Osteocyte (in vitro differentiated cells): ENCODE results near the gene RICTOR. TPM values are rescaled to one million over a fixed set of nuclear protein-coding genes. Genes with fewer than 3 reads are reported as not detected.

Experiments
- DNase-seq: peaks from one replicate; pipeline ENCODE4 v3.0.0; 2021; ENCODE audit warnings: mixed read lengths; ENCODE audit not compliant: unreplicated experiment; ENCODE audit errors: extremely low spot score
- H3K27ac Mint-ChIP-seq: one replicate; pipeline ENCODE4 v1.8.0; 2021; ENCODE audit warnings: mild to moderate bottlenecking, mixed read lengths; ENCODE audit not compliant: unreplicated experiment
- H3K27me3 Mint-ChIP-seq: one replicate; pipeline ENCODE4 v1.8.0; 2021; ENCODE audit warnings: mixed read lengths; ENCODE audit not compliant: unreplicated experiment
- H3K36me3 Mint-ChIP-seq: one replicate; pipeline ENCODE4 v1.8.0; 2021; ENCODE audit warnings: mixed read lengths; ENCODE audit not compliant: unreplicated experiment
- H3K4me1 Mint-ChIP-seq: one replicate; pipeline ENCODE4 v1.8.0; 2021; ENCODE audit warnings: mixed read lengths; ENCODE audit not compliant: unreplicated experiment
- H3K4me3 Mint-ChIP-seq: one replicate; pipeline ENCODE4 v1.8.0; 2021; ENCODE audit warnings: mild to moderate bottlenecking, moderate library complexity, mixed read lengths; ENCODE audit not compliant: unreplicated experiment
- H3K9me3 Mint-ChIP-seq: one replicate; pipeline ENCODE4 v1.8.0; 2021; ENCODE audit warnings: mixed read lengths; ENCODE audit not compliant: unreplicated experiment
- total RNA-seq: library from RNA; stranded (reverse); gene quantifications from 2 replicates; pipeline ENCODE4 v1.2.1, GENCODE V29; 2021
- TF ChIP-seq, protein P1 (sequence below): fragments of 200-600 bp; sonication (generic); IDR thresholded peaks from 2 replicates; pipeline ENCODE4 v1.5.0; 2021; ENCODE audit warnings: antibody characterized with exemption, mild to moderate bottlenecking, moderate library complexity

The RICTOR gene
- total RNA-seq, 1 donor from 2014 or later, result 31.2 TPM

DNA sequence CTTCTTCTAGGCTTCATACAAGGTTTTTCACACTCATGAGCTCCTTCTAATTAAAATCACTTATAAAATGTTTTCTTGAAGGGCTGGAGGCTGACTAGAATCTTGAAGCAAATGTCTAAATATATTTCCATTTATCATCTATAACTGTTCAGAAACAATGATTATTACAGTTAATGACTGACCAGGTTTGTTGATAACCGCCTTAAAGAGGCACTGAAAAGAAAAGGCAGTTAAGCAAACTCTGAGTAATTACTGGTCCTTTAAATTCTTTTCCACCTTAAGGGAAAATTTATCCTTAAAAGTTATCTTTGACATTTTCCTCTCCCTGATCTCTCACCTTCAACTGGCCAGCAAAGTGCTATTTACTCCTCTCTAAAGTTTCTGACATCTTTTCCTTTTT lies 43.2 kb downstream of the RICTOR start:
- H3K4me3 Mint-ChIP-seq, result no peak overlapping the region
- DNase-seq, result no peak
- peaks cover 17% of the 10 kb centered on the region for H3K36me3 Mint-ChIP-seq
- no peak overlapping the region for H3K27ac Mint-ChIP-seq
- TF ChIP-seq, protein P1, sequence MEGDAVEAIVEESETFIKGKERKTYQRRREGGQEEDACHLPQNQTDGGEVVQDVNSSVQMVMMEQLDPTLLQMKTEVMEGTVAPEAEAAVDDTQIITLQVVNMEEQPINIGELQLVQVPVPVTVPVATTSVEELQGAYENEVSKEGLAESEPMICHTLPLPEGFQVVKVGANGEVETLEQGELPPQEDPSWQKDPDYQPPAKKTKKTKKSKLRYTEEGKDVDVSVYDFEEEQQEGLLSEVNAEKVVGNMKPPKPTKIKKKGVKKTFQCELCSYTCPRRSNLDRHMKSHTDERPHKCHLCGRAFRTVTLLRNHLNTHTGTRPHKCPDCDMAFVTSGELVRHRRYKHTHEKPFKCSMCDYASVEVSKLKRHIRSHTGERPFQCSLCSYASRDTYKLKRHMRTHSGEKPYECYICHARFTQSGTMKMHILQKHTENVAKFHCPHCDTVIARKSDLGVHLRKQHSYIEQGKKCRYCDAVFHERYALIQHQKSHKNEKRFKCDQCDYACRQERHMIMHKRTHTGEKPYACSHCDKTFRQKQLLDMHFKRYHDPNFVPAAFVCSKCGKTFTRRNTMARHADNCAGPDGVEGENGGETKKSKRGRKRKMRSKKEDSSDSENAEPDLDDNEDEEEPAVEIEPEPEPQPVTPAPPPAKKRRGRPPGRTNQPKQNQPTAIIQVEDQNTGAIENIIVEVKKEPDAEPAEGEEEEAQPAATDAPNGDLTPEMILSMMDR, result no peak
- no peaks in the 10 kb centered on the region for H3K27me3 Mint-ChIP-seq
- peaks cover 12% of the 10 kb centered on the region for H3K4me1 Mint-ChIP-seq
- H3K9me3 Mint-ChIP-seq, result peaks cover 12% of the 10 kb centered on the region

DNA sequence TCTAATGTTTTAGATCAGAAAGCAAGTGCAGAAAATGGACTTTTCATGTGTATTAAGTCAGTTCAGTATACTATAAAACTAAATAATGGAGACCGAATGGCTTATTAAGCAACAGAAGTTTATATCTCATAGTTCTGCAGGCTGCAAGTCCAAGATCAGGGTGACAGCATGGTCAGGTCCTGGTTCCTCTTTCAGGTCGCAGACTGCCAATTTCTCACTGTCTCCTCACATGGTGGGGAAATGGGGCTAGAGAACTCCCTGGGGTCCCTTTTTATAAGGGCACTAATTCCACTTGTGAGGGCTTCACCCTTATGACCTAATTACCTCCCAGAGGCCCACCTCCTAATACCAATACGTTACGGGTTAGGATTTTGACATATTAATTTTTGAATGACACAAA lies 48.7 kb downstream of the RICTOR start:
- TF ChIP-seq, protein P1, result no peak
- no peak for DNase-seq
- Mint-ChIP-seq H3K4me3 (no peak overlapping the region), H3K27ac (no peak overlapping the region), H3K27me3 (no peaks in the 10 kb centered on the region), H3K9me3 (peaks cover 5% of the 10 kb centered on the region), H3K4me1 (peaks cover 13% of the 10 kb centered on the region), H3K36me3 (peaks cover 14% of the 10 kb centered on the region)

DNA sequence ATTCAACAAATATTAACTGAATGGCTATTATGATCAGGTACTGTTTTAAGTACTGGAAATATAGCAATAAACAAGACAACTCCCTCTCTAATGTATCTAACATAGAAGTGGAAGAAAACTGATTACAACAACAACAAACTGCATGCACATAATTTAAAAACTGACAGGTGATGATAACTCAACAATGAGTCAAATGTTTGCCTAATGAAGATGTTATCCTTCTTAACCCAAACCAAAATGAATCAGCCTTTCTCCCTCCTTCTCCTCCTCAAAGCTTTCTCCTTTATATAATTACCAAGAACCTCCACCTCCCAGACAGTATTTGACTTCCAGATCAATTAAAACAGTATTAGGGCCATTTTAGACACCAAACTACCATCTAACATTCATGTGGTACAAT lies 49.3 kb downstream of the RICTOR start:
- Mint-ChIP-seq H3K27me3 (no peaks in the 10 kb centered on the region), H3K4me3 (no peak overlapping the region), H3K36me3 (peaks cover 18% of the 10 kb centered on the region), H3K4me1 (peaks cover 13% of the 10 kb centered on the region), H3K27ac (no peak overlapping the region), H3K9me3 (peaks cover 5% of the 10 kb centered on the region)
- TF ChIP-seq, protein P1, result no peak
- DNase-seq, result no peak

DNA sequence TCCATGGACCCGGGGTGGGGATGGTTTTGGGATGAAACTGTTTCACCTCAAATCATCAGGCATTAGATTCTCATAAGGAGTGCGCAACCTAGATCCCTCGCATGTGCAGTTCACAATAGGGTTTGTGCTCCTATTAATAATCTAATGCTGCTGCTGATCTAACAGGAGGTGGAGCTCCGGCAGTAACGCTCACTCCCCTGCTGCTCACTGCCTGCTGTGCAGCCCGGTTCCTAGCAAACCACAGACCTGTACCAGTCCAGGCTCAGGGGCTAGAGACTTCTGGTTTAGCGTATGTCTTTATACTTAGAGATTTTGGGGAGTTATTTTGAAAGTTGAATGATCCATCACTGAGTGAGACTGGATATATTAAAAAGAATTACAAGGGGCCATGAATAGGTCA lies 50.2 kb downstream of the RICTOR start:
- no peak overlapping the region for H3K27ac Mint-ChIP-seq

DNA sequence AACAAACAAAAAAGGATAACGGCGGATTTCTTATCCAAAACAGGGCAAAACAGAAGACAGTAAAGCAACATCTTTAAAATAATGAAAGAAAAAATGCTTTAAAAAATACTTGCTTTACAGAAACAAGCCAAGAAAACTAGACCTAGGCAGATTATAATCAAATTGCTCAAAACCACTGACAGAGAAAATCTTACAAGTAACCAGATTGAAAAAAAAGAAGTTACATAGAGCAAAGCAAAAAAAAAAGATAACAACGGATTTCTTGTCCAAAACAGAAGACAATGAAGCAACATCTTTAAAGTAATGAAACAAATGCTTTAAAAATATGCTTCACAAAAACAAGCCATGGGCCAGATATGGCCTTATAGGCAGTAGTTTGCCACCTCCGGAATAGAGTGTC lies 51.1 kb downstream of the RICTOR start:
- H3K27ac Mint-ChIP-seq, result no peak overlapping the region

More for the DNA sequence above, 50.2 kb downstream of the RICTOR start:
- TF ChIP-seq, protein P1, result no peak
- peaks cover 5% of the 10 kb centered on the region for H3K9me3 Mint-ChIP-seq
- peaks cover 27% of the 10 kb centered on the region for H3K36me3 Mint-ChIP-seq
- no peaks in the 10 kb centered on the region for H3K27me3 Mint-ChIP-seq
- no peak for DNase-seq
- peaks cover 13% of the 10 kb centered on the region for H3K4me1 Mint-ChIP-seq
- H3K4me3 Mint-ChIP-seq, result no peak overlapping the region

More for the DNA sequence above, 51.1 kb downstream of the RICTOR start:
- Mint-ChIP-seq H3K27me3 (no peaks in the 10 kb centered on the region), H3K4me3 (no peak overlapping the region), H3K9me3 (peaks cover 5% of the 10 kb centered on the region), H3K36me3 (peaks cover 28% of the 10 kb centered on the region), H3K4me1 (peaks cover 13% of the 10 kb centered on the region)
- TF ChIP-seq, protein P1, result no peak
- DNase-seq, result no peak
